COLO668 (cell line): ENCODE data around the gene CDK19.
"Not testable (repeated sequence)": the region's sequence is repeated elsewhere in the genome, so short reads cannot be mapped to it uniquely, and the experiment has no call there.

Experiments used
- DNase-seq: peaks from one replicate; lab custom pipeline; 2025; ENCODE audit not compliant: unreplicated experiment; lab: John Stamatoyannopoulos, UW

CDK19 gene

DNA sequence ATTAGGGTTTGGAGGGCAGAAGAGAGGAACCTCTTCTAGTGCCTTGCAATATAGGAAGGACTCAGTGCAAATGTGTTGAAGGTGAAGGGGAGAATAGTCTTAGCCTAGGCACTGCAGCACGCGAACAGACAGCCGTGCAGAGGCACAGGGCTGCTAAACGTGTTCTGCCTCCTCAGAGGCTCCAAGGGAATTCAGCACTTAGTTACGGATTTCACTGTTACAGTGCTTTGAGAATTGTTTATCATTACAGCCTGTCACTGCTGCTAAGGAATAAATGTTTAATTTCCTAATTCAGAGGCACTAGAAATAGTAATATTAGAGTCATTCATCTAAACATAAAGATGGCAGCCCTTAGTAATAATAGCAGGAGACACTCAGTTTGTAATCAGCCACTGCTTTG lies 222.5 kb downstream of the CDK19 start:
- no peak for DNase-seq

DNA sequence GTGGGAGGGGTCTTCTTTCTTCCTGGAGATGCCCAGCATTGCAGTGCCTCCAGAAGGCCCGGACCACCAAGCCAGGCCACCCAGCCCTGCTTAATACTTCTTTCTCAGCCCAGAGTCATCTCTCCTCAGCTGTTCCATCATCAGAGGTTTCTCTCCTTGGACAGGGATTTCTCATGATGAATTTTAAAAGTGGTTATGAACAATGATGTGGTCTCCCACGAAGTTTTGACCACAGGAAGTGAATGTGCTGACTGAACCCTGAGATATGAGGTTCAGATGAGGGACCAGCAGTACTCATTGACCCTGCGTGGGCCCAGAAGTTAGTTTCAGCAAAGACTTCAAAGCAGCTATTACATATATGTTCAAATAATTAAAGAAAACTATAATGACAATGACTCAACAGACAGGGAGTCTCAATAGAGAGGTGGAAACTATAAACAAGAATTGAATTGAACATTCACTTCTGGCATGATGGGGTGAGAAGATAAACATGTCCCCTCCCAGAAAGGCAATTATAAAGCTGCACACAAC lies 224.4 kb downstream of the CDK19 start:
- DNase-seq, result no peak

DNA sequence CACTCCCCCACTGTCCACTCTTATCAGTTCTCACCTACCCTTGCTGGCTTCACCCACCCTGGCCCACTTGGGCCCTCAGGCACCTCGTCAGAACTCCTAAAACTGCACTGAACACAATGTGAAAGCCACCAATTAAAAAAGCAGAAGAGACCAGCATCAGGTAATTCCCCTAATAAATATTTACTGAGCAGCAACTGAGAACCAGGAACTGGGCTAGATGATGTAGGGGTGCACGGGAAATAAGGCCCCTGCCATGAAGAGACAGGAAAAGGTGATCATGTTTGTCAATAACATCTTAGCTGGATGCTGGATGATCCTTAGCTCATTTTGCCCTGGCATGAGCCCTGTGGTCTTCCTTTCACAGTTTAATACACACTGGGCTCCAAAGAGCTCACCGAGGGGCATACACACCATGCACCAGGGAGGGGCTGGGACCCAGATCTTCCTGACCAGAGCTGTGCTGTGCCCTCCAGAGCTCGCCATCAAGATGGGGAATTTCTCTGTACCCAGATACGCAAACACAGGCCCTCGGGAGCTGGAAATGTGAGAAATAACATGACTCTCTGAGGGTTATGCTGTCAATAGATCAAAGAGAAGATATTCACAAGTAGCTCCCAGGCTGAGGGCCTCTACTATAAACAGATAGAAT lies 225.3 kb downstream of the CDK19 start:
- DNase-seq, result no peak

DNA sequence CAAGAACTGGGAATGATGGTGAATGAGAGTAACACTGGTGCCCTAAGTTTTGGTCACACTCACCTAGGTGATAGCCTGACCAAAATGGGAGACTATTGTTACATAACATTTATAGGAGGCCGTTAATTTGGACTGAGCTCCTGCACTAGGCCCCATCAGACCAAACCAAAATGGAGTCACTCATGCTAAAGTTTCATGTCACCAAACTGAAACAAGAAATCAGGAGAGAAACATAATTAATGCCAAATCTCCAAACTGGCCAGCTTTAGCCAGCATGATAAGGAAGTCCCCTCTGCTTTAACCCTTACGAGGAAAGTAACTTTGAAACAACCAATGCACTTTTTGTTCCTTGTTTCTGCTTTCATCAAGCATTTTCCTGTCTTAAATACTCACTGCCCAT lies 227.9 kb downstream of the CDK19 start:
- no peak for DNase-seq

DNA sequence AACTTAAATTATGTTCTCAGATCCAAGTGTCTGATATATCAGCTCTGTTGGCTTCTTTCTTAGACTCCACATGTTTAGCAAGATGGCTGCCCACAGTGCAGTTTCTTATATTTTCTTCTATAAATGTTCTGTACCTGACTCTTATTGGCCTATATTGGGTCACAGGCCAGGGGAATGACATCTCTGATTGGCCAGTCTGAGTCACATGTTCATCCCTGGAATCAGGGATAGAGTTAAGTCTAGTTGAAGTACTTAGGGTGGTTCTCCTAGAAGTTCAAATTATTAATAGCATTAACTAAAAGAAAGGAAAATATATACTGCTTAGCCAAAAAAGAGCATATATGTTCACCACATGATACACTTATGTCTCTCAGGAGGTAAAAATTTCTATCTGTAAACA lies 233.6 kb downstream of the CDK19 start:
- no peak for DNase-seq

DNA sequence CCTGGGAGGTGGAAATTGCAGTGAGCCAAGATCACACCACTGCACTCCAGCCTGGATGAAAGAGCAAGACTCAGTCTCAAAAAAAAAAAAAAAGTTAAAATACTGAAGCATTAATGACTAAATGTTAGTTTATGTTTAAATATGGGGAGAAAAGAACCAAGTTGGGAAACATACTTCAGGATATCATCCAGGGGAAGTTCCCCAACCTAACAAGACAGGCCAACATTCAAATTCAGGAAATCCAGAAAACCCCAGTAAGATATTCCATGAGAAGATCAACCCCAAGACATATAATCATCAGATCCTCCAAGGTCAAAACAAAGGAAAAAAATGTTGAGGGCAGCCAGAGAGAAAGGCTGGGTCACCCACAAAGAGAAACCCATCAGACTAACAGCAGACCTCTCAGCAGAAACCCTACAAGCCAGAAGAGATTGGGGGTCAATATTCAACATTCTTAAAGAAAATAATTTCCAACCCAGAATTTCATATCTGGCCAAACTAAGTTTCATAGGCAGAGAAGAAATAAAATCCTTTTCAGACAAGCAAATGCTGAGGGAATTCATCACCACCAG lies 237.6 kb downstream of the CDK19 start:
- not testable (repeated sequence) for DNase-seq

DNA sequence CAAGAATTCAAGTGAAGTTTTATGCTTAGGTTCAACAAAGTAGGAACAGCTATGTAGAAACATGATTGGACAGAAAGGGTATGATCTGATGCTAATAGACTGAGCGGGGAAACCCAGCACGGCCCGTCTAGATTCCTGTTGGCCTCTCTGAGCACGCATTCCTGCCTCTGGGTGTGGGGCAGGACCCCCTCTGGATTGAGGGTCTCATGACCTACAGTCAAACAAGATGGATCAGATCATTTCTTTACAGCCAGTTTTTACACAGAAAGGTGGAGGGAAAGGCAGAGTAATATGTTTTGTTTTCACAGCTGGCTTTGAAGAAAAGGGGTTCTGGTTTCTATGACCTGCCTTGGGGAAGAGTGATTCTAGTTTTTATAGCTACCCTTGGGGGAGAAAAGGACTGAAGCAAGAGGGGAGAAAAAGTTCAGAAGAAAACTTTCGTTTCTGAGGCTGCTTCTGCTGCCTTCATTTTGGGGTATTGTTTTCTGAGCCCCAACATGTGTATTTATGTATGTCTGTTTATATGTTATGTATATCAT lies 239.3 kb downstream of the CDK19 start:
- no peak for DNase-seq

DNA sequence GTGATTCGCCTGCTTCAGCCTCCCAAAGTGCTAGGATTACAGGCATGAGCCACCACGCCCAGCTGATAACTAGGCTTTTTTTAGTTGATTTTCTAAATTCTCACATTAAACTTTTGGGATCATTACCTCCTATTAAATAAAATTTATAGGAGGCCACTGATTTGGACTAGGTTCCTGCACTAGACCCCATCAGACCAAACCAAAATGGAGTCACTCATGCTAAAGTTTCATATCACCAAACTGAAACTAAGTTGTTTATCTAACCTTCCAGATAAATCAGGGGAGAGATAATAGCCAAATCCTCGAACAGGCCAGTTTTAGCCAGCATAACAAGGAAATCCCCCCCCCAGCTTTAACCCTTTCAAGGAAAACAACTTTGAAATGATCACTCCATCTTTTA lies 240.5 kb downstream of the CDK19 start:
- no peak for DNase-seq

DNA sequence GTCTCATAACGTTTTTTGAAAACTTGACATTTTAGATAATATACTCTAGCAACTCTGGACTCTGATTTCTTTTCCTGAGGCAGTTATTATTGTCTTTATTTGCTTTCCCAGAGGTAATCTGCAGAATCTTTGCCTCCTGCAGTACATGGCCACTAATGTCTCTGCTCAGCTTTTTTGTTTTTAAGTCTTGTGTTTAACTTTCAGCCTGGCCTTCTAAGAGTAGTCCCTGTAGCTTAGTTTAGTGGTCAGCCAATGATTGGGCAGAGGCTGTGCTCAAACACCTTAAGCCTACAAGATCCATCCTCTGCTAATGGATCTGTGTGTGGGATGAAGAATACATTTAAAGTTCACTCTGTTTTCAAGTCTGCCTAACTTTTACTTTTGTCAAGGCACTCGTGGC lies 241.7 kb downstream of the CDK19 start:
- DNase-seq, result no peak

DNA sequence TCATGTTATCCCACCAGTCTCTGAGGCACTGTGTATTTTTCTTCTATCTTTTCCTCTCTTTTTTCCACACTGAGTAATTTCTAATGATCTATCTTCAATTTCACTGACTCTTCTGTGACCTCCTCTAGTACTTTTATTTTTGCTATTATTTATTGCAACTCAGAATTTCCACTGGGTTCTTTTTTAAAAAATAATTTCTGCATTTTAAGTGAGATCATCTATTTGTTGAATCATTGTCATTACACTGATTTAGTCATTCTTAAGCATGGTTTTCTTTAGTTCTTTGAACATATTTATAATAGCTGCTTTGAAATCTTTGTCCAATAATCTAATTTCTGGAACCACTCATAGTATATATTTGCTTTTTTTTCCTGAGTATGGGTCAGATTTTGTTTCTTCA lies 242.1 kb downstream of the CDK19 start:
- DNase-seq, result no peak

DNA sequence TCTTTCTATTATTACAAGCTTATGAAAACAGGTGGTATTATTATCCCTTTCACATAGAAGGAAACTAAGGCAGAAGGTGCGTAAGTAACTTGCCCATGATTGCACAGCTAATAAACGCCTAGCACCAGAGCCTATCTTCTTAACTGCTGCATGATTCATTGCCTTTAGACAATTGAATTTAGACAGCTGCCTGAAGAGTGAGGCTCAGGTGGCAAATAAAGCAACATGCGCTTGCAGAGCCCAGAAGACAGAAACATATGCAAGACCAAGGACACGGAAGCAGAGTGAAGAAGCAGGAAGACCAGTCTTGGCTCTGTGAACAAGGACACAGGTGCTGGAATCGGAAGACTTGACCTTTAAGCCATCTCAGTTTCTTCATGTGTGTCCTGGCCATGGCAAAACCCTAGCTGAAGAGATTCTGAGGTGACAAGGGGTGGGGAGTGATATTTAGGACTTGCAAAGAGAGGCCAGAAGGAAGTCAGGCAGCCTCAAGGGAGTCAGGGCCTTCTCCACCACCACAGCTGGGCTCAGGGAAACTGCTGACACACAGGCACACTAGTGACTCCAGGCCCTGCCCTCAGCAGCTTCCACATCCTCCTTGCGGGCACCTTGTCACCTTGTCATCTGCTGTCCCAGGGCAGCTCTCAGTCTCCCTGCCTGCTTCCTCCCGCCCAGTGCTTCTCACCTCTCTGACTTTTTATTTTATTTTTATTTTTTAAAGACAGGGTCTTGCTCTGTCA lies 247.1 kb downstream of the CDK19 start:
- peak; percentile 35 for DNase-seq

DNA sequence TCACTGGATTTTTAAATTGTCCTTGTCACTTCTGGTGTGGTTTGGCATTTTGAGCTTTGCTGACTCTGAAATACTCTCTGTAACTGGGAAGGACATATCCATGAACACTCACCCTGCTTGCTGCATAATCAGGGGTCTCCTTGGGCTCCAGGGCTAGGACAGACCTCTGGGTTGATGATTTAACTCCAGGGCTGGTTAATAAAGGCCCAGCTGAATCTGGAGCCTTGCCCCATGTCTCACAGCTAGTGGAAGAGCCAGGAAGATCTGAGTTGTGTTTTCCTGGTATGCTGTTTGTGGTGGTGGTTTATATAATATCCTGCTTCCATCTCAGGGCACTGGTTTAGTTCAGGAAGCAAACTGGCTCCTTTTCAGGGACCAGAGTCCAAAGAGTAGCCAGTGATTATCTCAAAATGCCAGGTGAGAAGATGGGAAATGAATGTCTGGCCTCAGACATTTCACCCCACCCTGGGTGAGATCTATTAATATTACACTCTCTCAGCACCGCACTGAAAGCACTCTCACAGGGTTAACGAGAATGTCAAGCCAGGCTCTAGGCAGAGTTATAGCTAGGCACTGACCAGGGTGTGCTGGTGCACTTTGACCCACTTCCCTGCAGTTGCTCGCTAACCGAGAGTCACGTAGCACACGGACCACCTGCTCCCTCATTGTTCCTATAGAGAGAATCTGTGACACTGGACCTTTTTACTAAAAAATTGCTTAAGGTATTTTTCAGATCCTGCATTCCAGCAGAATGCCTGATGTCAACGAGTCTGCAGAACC lies 248.7 kb downstream of the CDK19 start:
- peak; percentile 14 for DNase-seq

DNA sequence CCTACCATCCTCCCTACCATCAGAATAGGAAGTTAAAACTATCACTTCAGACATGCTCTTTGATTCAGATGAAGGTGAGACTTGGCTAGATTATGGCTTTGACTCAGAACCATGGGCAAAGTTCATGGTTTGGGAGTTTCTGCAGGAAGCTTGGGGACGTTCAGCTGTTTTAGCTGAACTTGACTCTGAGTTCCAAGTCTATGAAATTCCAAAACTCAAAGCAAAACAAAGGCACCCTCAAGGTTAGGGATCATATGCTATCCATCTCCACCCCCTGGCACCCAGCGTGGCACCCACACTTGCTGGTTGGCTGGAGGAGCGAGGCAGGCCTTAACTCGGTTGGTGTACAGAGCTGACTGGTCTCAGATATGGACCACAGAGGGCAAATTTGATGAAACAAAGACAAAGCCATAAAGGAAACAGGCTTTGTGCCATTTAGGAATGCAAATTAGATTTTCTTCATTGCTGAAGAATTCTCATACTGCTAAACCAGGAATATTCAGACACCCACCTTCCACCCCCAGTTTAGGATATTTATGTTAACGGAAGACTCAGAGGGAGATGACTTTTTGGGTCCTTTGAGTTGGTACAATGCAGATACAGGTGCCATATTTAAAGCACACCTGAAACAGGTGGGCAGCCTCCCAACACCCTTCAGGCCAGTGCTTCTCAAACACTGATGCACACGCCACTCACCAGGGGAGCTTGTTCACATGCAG lies 250.4 kb downstream of the CDK19 start:
- no peak for DNase-seq

DNA sequence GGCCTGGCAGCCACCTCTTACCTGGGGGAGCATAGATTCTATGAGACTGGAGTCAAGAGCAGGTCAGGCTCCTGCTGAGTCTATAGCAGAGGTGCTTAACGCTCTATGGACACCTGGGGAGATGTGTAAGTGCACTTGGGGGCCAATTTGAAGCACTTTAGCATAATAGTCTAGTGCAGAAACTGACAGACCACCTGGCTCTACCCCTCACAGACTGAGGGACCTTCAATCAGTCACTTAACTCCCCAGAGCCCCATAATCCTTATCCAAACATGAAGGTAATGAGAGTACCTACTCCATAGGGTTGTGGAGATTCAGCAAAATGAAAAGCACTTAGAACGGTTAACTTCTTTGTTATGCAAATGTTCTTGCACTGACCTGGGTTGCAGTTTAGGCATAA lies 251.6 kb downstream of the CDK19 start:
- DNase-seq, result peak; percentile 16

DNA sequence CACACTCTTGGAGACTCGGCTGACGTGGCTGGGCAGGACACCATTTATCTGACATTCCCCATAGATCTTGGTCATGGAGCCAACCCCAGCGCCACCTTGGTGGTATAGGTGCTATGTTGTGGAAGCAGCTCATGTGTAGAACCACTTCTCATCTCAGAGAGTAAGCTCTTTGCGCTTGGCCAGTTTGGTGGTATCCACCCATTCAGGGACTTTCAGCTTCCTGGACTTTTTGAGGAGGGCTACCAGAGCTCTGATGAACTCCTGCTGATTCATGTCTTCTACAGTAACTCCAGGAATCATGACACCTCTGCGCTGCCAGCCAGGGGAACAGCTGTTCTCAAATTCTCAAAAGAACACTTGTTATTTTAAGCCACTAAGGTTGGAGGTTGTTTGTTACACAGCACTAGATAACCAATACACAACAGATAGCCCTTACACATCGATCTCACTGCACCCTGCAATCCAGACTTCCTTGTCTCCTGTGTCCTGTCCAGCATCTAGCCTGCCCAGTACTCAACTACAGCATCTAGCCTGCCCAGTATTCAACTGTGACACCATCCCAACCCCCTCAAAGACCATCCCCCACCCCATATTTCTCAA lies 252.9 kb downstream of the CDK19 start:
- DNase-seq, result no peak

DNA sequence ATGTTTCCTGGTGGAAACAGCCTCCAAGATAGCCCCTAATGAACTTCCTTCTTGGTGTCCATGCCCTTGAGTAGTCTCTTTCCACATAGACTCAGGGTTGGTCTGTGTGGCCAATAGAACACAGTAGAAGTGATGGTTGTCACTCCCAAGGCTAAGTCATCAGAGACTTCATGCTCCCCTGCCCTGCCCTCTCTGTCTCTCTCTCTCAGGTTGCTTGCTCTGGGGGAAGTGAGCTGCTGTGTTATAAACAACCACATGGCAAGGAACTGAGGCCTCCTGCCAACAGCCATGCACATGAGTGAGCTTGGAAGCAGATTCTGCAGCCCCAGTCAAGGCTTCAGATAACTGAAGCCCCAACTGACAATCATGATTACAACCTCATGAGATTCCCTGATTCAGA lies 253.6 kb downstream of the CDK19 start:
- no peak for DNase-seq

DNA sequence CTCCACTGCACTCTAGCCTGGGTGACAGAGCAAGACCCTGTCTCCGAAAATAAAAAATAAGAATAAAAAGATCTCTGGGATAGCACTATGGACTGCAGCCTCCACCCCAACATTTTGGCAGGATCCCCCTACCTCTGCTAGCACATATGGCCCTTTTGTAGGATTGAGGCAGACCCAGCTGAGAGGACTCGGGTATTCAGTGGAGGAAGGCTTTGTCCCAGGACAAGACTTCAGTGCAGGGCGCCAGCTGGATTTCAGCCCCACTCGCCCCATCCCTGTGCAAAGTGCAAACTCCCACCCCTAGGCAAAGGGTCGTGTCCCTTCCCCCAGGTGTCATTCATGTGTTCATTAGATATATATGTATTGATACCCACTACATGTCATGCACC lies 254.3 kb downstream of the CDK19 start:
- DNase-seq, result no peak

DNA sequence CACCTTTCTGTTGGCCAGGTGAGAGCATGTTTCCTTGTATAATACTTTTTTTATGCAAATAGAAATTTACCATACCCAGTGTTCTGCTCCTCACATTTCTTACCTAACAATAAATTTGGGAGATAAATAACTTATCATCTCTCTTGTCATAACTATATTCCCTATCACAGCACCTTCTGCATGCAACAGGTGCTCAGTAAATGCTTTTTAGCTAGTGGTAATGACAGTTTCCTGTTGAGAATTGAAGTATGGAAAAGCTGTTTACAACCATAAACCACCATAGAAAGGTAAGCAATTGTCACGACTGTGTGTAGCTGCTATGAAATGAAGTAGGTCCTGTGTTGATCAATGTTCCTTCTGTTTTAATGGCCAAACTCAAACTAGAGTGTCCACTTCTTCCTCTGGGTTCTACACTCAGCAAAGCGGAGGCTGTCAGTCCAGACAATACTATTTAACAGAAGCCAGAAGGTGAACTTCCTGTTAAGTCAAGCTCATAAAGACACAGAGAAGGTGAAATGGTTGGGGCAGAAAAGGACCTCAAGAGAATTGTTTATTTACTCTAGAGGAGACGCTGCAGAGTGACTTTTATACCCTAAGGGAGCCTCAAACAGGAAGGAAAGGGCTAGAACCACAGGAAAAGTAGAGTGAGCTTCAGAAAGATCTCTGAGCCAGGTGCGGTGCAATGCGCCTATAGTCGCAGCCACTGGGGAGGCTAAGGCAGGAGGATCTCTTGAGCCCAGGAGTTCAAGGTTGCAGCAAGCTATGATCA lies 254.8 kb downstream of the CDK19 start:
- no peak for DNase-seq
